HG03045 (cell line): ENCODE data around the gene TMEM132D.
"Not testable (repeated sequence)": the region's sequence is repeated elsewhere in the genome, so short reads cannot be mapped to it uniquely, and the experiment has no call there.

Experiments used
- ATAC-seq: cut with Tn5 transposase; IDR thresholded peaks from one replicate; pipeline ENCODE4 v1.9.1; 2021; ENCODE audit warnings: mild to moderate bottlenecking, moderate library complexity; ENCODE audit not compliant: unreplicated experiment

Gene TMEM132D

DNA sequence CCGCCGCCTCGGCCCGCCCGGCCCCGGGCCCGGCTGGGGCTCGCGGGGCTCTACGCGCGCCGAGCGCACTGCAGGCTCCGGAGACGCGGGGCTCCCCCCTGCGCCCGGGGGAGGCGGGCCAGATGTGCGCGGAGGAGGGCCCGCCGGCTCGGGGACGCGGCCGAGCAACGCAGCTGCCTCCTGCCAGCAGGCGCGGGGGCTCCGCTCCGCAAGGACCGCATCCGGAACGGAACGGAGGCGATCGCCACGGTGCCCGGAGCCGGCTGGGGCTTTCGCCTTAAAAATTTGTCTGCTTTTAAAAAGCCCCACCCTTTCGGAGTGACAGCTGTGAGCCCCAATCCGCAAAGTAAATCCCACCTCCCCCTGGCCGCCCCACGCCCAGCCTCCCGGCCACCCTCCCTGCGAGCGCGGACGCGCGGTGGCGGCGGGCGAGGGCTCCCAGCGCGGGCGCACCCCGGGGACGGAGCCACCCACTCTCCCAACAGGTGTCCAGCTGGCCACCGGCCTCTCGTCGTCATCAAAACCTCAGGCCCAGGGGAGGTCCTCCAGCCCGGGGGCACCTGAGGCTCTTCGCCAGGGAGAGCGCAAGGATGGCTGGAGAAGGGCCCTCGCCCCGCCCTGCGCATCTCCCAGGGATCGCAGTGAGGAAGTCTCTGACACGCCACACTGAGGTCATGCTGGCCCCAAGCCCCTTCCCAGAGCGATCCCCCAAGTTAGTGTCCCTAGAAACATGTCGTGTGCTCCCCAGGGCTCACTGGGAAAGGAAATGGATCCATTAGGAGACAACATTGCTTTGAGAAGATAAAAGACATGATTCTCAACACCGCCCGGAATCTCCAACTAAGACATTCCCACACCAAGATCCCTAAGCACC, at the start of gene TMEM132D:
TMEM132D (minus strand) TSS at position 70 of the 874 bp plus-strand sequence.
- no peak for ATAC-seq

DNA sequence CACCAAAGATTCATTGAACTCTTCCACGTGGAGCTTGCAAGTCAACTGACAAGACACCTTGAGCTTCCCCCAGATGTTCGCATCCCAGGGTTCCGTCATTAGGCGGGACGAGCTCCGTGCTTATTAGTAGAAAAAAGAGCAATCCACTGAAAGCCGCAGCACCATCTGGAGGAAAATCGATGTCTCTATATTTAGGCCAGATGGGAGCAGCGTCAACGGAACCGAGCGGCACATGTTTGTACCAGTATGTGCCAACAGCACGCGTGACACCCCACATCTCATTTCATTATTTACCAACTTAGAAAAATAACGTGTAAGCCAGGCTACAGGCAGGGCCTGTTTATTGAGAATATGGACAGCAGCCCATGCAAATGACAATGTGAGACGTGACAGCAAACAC, 45.8 kb upstream of the TMEM132D start:
- no peak for ATAC-seq

DNA sequence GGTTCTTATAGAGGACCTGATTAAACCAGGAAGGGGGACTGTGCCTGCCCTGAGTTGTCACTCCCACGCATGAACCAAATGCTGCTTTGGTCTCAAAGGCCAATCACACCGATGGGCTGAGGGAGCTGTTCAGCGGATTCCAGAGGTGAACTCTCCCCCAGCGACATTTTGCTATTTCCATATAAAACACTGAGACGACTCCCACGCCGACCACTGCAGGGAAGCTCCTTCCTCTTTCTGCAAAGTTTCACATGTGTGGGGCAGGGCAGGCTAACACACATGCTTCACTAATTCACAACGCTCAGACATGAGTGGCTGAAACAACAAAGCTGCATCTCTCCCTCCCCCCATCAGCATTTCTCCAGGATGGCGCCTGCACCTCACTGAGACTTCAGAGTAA, 37.8 kb upstream of the TMEM132D start:
- no peak for ATAC-seq

DNA sequence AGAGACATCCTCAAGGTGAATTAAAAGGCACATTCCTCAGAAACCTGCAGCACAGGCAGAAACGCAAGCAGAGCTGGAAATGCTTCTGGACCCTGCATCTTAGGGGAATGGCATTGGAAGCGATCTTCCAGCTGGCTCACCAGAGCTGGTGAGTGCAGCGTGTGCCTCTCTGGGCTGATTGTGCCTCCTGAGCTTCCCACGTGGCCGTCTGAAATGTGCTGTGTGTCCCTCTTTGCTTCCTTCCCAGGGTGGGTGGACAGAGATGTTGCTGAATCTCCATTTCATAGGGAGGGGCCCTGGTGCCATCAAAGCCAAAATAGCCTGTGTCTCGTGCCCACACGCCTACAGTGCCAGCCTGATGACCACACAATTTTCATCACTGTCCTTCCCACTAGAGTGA, 34.3 kb upstream of the TMEM132D start:
- ATAC-seq = no peak

DNA sequence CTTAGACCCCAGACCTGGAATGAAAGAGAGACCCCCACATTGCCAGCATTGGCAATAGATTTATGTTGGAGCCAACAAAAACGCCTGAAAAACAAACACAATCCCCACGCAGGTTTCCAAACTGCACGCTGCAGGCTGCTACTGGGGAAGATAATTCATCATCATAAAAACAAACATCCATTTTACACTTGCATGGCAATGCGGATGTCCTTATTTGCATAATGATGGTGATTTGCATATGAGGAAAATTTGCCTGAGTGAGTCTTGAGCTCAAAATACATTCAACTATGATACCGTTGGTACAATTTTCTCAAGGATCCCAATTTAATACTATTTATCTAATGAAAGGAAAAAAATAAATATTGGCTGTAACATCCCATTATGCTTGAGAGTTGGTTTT, 33.6 kb upstream of the TMEM132D start:
- no peak for ATAC-seq

DNA sequence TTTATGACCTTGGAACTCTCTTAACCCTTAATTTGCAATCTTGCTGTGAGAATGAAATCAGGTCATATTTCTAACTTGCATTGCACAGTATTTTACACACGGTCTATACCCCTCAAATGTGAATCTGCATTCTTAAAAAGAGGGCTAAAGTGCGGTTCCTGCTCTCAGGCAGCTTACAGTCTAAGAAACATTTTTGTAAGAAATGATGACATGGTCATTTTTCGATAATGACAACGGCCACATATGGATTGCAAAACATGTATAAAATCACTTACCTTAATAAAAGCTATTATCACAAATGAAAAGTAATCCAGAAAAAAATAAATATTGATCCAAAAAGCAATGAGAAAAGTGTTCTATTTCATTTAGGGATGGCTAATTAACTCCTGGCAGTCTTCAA, 24.8 kb upstream of the TMEM132D start:
- no peak for ATAC-seq

DNA sequence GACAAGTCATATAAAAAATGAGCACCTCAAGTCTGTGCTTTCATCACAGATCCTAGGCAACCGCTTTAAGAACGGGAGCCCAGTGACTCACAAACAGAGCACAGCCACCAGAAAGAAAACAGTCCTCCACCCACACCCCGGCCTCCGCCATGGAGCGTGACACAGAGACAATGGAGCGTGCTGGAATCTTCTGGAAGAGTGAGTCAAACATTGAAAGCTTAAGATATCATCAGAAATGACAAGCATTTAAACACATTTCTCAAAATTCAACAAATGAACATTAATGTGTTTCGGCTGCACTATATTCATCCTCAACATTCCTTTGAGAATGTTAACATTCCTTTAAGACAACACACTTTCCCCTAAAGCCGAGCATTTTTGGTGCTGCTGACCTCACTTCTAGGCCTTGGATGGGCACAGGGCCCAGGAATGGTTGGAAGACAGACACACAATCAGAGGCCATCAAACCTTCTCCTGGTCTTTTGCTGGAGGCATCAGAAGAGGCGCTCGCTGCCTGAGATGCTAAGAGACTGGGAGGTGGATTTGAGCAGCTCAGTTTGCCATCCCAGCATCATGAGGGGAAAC, 23.6 kb upstream of the TMEM132D start:
- ATAC-seq = no peak

DNA sequence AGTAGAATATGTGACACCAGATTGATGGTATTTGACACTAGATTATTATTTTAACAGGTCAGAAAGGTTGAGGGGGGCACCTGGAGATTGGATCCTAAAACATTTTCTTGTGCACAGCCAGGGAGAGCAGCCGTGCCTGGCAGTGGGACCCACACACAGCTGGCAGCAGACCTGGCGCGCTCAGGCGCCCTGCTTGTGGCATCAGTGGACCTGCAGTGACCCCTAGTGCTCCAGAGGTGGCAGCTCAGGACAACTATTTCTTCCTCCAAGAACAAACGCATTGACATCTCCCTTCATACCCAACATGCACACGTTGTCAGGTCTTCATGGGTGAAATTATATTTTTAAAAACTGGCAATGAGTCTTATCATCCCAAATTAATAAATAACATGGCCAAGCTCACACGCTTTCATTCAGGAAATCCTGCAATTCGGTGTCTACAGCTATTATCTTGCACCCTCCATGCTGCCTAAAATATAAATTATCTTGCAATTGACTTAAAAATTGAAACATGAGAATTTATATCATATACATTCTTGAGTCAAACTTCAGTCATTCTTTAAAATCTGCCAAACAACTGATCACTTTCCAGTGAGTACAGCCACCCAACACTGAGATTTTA, 7.7 kb upstream of the TMEM132D start:
- ATAC-seq = peak; percentile 50

DNA sequence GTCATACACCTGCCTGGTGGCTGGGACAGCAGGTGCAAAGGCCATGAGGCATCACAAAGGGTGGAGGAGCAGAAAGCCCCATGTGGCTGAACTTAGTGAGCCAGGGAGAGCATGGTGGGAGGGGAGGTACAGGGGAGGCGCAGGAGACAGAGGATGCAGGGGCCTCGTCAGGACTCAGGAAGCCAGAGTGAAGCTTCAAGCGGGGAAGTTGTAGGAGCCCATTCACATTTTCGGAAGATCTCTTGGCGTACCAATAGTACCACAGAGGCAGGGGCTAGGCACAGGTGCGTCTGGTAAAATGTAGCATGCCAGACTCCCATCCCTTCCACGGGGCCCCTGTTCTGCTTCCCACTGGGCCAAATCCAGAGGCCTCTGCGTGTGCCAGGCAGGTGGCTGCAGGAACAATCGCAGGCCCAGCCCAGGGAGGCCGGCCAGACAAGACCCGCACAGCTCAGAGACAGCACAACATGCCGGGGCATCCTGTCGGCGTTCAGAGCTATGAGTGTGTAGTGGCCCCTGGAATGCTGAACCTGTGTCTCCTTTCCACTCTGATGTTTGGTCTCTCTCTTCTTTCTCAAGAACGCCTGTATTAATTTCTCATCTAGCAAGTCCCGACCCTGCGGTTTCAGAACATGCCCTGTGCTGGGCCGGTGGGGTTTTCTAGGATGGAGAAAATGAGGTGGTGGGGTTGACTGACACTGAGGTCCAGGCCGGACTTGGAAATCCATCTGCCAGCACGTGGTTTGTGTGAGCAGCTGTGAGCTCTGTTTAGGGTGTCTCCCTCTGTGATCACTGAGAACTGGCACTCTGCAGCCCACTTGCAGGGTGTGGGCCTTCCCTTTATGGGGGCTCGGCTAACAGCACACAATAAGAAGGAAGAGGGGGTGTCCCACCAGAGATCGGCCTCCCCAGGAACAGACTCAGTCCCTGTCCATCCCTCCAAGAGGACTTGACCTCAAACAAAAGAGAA, 5.5 kb upstream of the TMEM132D start:
- no peak for ATAC-seq

DNA sequence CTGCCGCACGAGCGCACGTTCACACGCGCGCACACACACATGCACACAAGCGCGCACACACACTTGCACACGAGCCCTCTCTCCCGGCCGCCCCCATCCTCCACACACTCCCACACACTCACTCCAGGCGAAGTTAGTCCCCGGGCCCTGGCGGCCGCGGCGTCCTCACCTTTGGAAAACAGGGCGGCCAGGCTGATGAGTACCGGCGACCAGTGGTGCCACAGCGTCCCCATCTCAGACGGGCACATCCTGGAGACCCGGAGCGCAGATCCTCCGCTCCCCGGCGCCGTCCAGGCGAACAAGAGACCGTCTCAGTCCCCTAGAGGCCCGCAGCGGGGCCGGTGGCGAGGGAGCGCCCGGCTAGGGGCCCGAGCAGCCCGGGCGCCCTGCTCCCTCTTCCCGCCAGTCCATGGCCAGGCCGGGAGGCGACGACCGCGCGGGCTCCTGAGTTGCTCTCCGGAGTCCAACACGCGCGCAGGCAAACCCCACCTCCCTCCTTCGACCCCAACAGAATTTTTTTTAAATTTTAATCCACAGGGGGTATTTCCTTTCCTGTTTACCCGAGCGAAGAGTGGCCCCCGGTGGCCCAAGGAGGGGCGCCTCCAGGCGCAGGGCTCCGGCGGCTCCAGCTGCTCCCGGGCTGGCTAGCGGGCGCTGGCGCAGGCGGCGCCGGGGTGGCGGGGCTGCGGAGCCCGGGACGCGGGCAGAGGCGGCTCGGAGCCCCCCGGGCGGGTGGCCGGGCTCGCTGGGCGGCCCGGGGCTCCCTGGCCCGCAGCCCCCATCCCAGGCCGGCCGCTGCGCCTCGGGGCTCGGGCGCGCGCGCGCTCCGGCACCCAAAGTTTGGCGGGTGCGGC, 506 bp downstream of the TMEM132D start:
- ATAC-seq = no peak

DNA sequence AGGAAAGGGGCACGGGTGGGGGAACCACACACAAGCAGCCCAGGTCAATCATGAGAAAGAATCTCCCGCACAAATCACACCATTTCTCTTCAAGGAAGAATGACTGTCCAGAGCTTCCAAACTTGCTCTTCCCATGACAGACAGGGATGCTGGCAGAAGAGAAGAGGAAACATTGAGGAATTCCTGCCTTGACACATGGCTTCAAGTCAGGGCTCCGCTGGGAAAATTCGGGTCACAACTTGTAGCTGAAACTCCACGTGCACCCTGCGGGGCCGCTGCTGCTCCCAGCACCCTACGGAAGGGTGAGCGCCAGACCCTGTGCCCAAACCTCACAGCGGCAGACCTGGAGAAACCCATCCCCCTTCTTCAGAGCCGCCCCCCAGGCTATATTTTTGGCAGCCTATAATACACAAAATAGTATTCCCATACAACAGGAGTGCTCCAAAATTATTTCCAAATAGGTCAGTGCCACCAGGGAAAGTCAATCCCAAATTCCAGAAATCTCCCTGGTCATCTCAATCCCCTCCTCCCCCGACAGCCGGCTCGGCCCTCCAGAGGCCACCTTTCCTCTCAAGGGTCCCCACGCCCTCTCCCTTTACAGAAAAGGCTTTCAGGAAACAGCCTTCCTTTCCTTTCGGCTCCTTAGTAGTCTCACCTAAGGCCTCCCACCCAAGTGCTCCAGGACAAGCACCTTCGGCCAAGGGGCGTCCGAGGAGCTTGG, 1.3 kb downstream of the TMEM132D start:
- ATAC-seq = no peak

DNA sequence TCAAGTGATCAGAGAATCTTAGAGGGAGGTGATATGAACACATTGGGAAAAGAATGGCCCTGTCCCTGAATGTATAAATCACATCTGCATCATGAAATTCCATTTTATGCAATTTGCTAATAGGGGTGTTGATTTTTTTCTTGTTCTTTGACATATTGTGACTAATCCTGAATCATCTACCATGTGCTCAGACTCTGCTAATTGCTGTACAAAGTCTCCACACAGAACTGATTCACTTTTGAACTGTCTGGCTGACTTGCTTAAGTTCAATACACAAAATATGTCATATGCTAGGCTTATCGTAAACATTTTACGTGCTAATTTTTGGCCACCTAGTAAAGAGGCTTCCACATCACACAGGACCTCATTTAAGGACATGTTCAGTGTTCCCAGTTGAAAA, 2.6 kb downstream of the TMEM132D start:
- no peak for ATAC-seq

DNA sequence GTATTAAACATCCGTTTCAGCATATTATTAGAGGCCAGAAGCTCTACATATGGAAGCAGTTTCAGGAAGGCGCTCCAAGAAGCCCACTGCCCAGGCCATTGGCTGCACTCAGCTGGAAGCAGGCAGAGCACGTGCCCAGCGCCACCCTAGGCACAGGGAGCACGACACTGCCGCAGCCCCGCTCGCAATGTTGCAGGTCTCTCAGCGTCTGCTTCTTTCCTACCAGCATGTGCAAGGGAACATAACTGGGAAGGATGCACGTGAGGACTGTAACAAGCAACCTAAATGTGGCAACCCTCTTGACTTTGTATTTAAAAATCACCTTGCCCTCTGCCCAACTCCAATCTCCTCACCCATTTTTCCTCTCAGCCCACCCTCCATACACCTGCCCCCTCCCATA, 3.5 kb downstream of the TMEM132D start:
- ATAC-seq = no peak

DNA sequence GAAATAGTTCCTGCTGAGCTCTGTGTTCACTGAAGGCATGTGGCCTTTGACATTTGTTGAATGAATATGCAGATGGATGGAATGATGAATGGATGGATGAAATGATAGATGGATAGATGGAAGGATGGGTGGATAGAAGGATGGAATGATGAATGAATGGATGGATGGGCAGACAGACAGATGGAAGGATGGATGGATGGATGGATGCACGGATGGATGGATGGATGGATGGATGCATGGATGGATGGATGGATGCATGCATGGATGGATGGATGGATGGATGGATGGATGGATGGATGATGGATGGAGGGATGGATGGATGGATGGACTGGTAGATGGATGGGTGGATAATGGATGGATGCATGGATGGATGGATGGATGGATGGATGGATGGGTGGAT, 4.8 kb downstream of the TMEM132D start:
- not testable (repeated sequence) for ATAC-seq

DNA sequence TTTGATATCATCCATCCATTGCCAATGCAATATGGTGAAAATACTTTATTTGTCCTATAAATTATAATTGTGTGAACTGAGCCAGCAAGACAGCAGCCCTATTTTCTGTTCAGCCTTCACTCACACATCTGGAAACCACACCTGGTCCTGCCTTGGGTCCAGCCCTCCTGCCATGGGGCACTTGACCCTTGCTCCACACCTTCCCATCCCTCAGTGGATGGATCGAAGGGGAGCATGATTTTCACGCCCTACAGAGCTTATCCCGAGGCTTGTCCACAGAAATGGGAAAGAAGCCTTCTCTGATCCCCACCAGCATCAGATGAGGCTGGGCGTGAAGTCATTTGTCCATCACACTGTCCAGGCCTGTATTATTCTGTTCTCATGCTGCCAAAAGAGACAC, 10.1 kb downstream of the TMEM132D start:
- no peak for ATAC-seq

DNA sequence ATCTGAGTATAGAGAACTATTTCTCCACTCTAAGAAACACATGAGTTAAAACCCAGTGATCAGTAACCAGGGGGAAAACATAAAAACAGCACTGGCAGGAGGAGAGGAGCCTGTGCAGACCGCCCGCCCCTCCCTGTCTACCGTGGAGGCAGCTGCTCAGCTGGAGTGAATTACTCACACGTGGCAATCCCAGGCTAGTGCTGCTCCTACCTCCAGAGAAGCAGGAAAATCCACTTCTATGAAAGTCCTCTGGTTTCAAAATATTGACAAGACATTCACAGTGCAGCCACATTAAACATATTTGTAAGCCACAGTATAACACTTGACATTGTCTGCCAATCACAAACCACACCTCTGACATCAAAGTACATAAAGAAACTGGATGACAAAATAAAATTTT, 16.7 kb downstream of the TMEM132D start:
- no peak for ATAC-seq

DNA sequence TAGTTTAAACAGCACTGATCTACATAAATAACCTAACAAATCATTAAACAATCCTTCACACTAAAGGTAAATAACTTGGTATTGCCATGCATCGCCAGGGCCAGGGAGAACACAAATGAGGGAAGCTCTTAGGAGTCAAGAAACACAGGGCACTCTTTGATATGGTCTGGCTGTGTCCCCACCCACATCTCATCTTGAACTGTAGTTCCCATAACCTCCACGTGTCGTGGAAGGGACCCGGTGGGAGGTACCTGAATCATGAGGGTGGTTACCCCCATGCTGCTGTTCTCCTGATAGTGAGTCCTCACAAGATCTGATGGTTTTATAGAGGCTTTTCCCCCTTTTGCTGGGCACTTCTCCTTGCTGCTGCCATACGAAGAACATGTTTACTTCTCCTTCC, 17.3 kb downstream of the TMEM132D start:
- ATAC-seq = no peak

DNA sequence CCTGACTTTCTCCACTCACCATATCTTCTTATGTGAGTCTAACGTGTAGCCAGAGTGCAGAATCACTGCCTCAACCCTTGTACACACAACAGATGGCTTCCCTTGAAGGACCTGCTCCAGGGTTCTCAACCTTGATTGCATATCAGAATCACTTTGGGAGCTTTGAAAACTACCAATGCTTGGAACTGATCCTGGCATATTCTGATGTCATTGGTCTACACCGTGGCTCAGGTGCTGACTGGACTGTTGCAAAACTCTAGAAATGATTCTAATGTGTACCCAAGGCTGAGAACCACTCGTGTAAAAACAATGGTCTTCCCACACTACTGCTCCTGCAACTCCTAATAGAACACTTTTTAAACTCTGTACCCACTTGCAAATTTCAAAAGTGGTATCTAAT, 18.5 kb downstream of the TMEM132D start:
- no peak for ATAC-seq

DNA sequence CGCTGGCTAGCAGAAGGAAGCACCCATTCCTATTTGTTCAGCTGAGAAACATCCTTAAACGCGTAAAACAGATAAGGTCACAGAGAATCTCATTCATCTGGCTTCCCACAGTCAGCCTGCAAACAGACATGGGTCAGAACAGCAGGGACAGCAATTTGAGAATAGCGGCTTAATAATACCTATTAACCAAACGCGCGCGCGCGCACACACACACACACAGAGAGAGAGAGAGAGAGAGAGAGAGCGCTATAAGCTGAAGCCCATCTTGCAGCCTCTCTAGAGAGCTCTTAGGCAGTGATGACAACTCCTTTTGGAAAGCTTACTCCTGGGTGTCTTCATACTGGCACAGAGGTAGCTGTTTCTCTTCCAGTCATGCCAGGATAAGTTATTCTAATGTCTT, 26.4 kb downstream of the TMEM132D start:
- ATAC-seq = no peak
